HCT116 (cell line): ENCODE data around the gene C14orf132. TPM values are rescaled to one million over a fixed set of nuclear protein-coding genes. Genes with fewer than 3 reads are reported as not detected.

Experiments
- ATAC-seq: fragments of 200-7000 bp; cut with Tn5 transposase; 2 replicates; pipeline ENCODE4 v1.9.1; 2020; ENCODE audit warnings: mild to moderate bottlenecking, moderate library complexity
- BruUV-seq: library from RNA; stranded (reverse); fragments of 400-500 nt; replicated peaks from 2 replicates; lab custom pipeline; 2021; lab: Mats Ljungman, UMichigan
- CTCF ChIA-PET: fragments of 300-600 bp; sonication (Branson Sonifier 250); formaldehyde crosslinking; loops from one replicate; lab custom pipeline; 2021; ENCODE audit warnings: antibody characterized with exemption; lab: Charles Lee
- POLR2A ChIA-PET: fragments of 300-600, 350-600 bp; sonication (Branson Sonifier 250); formaldehyde crosslinking; loops from one replicate; lab custom pipeline; 2021; ENCODE audit warnings: antibody characterized with exemption; lab: Charles Lee
- RAD21 ChIA-PET, 2 experiments: fragments of 300-600 bp; sonication (Branson Sonifier 250); formaldehyde crosslinking; loops; one replicate each; lab custom pipeline; 2023; ENCODE audit warnings: low total read pairs in 2 of 2; ENCODE audit not compliant: uncharacterized antibody in 2 of 2, unreplicated experiment in 2 of 2, low non-redundant PET in 1 of 2; lab: Charles Lee
- DNase-seq: peaks from one replicate; pipeline ENCODE4 v3.0.0-alpha.2; 2010; ENCODE audit warnings: low read depth, low spot score
- H2AFZ ChIP-seq: fragments of 200-600 bp; shearing (Covaris generic), sonication (generic); 2 replicates; pipeline ENCODE4 v1.6.1; 2017; ENCODE audit warnings: low read depth, mixed run types, mixed read lengths, antibody characterized with exemption, low read length; ENCODE audit not compliant: poor library complexity, severe bottlenecking
- H3K27ac ChIP-seq: 2 replicates; pipeline ENCODE4 v1.5.1; 2012; ENCODE audit warnings: low read depth, low read length
- H3K27me3 ChIP-seq: fragments of 200-600 bp; sonication (generic); 2 replicates; pipeline ENCODE4 v1.6.1; 2016; ENCODE audit warnings: mixed run types, low read length, mixed read lengths; ENCODE audit not compliant: insufficient read depth
- H3K36me3 ChIP-seq, 2 experiments: fragments of 200-500 bp in 1 of 2; fragments of 200-600 bp in 1 of 2; sonication (Bioruptor generic) in 1 of 2; sonication (generic) in 1 of 2; 2 replicates each; pipeline versions ENCODE4 v1.5.1 to v1.6.1; 2014 to 2016; ENCODE audit warnings: low read length in 2 of 2, inconsistent platforms in 1 of 2, mixed read lengths in 1 of 2, mixed run types in 1 of 2; ENCODE audit not compliant: insufficient read depth in 2 of 2, control insufficient read depth in 1 of 2
- H3K4me1 ChIP-seq, 2 experiments: fragments of 200-600 bp in 1 of 2; sonication (generic) in 1 of 2; 2 replicates each; pipeline versions ENCODE4 v1.5.1 to v1.6.1; 2012 to 2017; ENCODE audit warnings: low read length in 2 of 2, inconsistent platforms in 1 of 2, mild to moderate bottlenecking in 1 of 2, mixed read lengths in 1 of 2, mixed run types in 1 of 2, moderate library complexity in 1 of 2; ENCODE audit not compliant: insufficient read depth in 2 of 2, control insufficient read depth in 1 of 2
- H3K4me2 ChIP-seq: fragments of 200-600 bp; sonication (generic); 2 replicates; pipeline ENCODE4 v1.6.1; 2017; ENCODE audit warnings: mixed run types, low read length, mixed read lengths
- H3K4me3 ChIP-seq, 2 experiments: fragments of 200-600 bp in 1 of 2; sonication (generic) in 1 of 2; replicated peaks in 1 of 2; 2 replicates each; pipeline ENCODE4 v1.5.1; 2011 to 2016; ENCODE audit warnings: low read length in 2 of 2, control low read depth in 1 of 2, low read depth in 1 of 2, mild to moderate bottlenecking in 1 of 2, mixed read lengths in 1 of 2, mixed run types in 1 of 2
- H3K79me2 ChIP-seq: fragments of 200-600 bp; sonication (generic); 2 replicates; pipeline ENCODE4 v1.6.1; 2017; ENCODE audit warnings: mild to moderate bottlenecking, mixed run types, low read length, moderate library complexity, mixed read lengths; ENCODE audit not compliant: insufficient read depth
- H3K9ac ChIP-seq: fragments of 200-600 bp; sonication (generic); 2 replicates; pipeline ENCODE4 v1.6.1; 2016; ENCODE audit warnings: low read length, mixed read lengths
- H3K9me2 ChIP-seq: fragments of 200-600 bp; sonication (generic), shearing (Covaris generic); 2 replicates; pipeline ENCODE4 v1.6.1; 2017; ENCODE audit warnings: mixed run types, mild to moderate bottlenecking, moderate library complexity; ENCODE audit not compliant: insufficient read depth
- H3K9me3 ChIP-seq, 2 experiments: fragments of 200-500 bp in 1 of 2; fragments of 200-600 bp in 1 of 2; sonication (Bioruptor generic) in 1 of 2; sonication (generic) in 1 of 2; 2 replicates each; pipeline ENCODE4 v1.6.1; 2014 to 2017; ENCODE audit warnings: low read length in 2 of 2, mixed read lengths in 2 of 2, inconsistent platforms in 1 of 2, low read depth in 1 of 2, mild to moderate bottlenecking in 1 of 2, mixed run types in 1 of 2, moderate library complexity in 1 of 2; ENCODE audit not compliant: control insufficient read depth in 1 of 2, insufficient read depth in 1 of 2
- H4K20me1 ChIP-seq: fragments of 200-600 bp; sonication (generic), shearing (Covaris generic); 2 replicates; pipeline ENCODE4 v1.6.1; 2017; ENCODE audit warnings: mixed run types, mild to moderate bottlenecking, moderate library complexity; ENCODE audit not compliant: insufficient read depth
- ATF3 ChIP-seq: IDR thresholded peaks from 2 replicates; pipeline ENCODE4 v1.6.1; 2012
- CBX3 ChIP-seq: IDR thresholded peaks from 2 replicates; pipeline ENCODE4 v1.6.1; 2012; ENCODE audit warnings: low read depth
- CEBPB ChIP-seq: IDR thresholded peaks from 2 replicates; pipeline ENCODE4 v1.6.1; 2012; ENCODE audit warnings: low read depth
- EGR1 ChIP-seq: IDR thresholded peaks from 2 replicates; pipeline ENCODE4 v1.6.1; 2012; ENCODE audit warnings: low read depth
- ELF1 ChIP-seq: IDR thresholded peaks from 2 replicates; pipeline ENCODE4 v1.6.1; 2012; ENCODE audit warnings: low read depth, borderline replicate concordance
- EZH2phosphoT487 ChIP-seq: fragments of 200-600 bp; IDR thresholded peaks from 2 replicates; pipeline ENCODE4 v1.6.1; 2018; ENCODE audit warnings: antibody characterized with exemption, borderline replicate concordance
- FOSL1 ChIP-seq: IDR thresholded peaks from 2 replicates; pipeline ENCODE4 v1.6.1; 2012; ENCODE audit warnings: low read depth
- JUND ChIP-seq: IDR thresholded peaks from 2 replicates; pipeline ENCODE4 v1.6.1; 2012
- MAX ChIP-seq: IDR thresholded peaks from 2 replicates; pipeline ENCODE4 v1.6.1; 2012
- POLR2A ChIP-seq: IDR thresholded peaks from 2 replicates; pipeline ENCODE4 v1.7.0; 2011; ENCODE audit warnings: borderline replicate concordance; ENCODE audit not compliant: insufficient read depth, insufficient read length; ENCODE audit errors: extremely low read depth
- POLR2AphosphoS5 ChIP-seq: IDR thresholded peaks from 2 replicates; pipeline ENCODE4 v1.6.1; 2011; ENCODE audit warnings: mild to moderate bottlenecking, low read depth, low read length, moderate library complexity
- RAD21 ChIP-seq: IDR thresholded peaks from 2 replicates; pipeline ENCODE4 v1.6.1; 2012; ENCODE audit warnings: low read depth, mild to moderate bottlenecking
- SIN3A ChIP-seq: IDR thresholded peaks from 2 replicates; pipeline ENCODE4 v1.6.1; 2012; ENCODE audit warnings: low read depth
- SP1 ChIP-seq: IDR thresholded peaks from 2 replicates; pipeline ENCODE4 v1.6.1; 2012; ENCODE audit warnings: low read depth
- TCF7L2 ChIP-seq: IDR thresholded peaks from 2 replicates; pipeline ENCODE4 v1.7.0; 2011; ENCODE audit warnings: borderline replicate concordance, inconsistent platforms; ENCODE audit not compliant: insufficient read depth, insufficient read length; ENCODE audit errors: extremely low read depth
- YY1 ChIP-seq: IDR thresholded peaks from 2 replicates; pipeline ENCODE4 v1.6.1; 2011; ENCODE audit warnings: low read length, low read depth, moderate library complexity, mild to moderate bottlenecking; ENCODE audit not compliant: insufficient replicate concordance; ENCODE audit errors: extremely low read depth
- ZFX ChIP-seq: fragments of 450-650 bp; IDR thresholded peaks from 2 replicates; pipeline ENCODE4 v1.6.1; 2017
- intact Hi-C: fragments of 100-400 bp; cut with micrococcal nuclease; formaldehyde crosslinking; loops from 2 replicates; pipeline ENCODE4 v1.10.0; 2022
- total RNA-seq: library from RNA; stranded (reverse); gene quantifications from one replicate; pipeline ENCODE4 v1.2.1, GENCODE V29; 2021; ENCODE audit not compliant: unreplicated experiment

The C14orf132 gene
- total RNA-seq, 1 experiment from 2014 or later, result 3.4 TPM

GRCh38 chr14:96125536-96125935 is 86.4 kb downstream of the C14orf132 start:
- DNase-seq (no peak), ATAC-seq (no peak)
- Histone ChIP-seq H4K20me1 (no peaks in the 10 kb centered on the region), H3K9ac (no peak overlapping the region), H3K79me2 (no peaks in the 10 kb centered on the region), H3K9me3 (no peaks in the 10 kb centered on the region), H3K27me3 (peaks cover 7% of the 10 kb centered on the region; the same call in 1 of the 2 replicates), H3K9me2 (no peaks in the 10 kb centered on the region), H3K4me3 (no peak overlapping the region), H3K4me1 (no peaks in the 10 kb centered on the region), H3K4me2 (no peak overlapping the region), H2AFZ (no peak overlapping the region), H3K27ac (no peak overlapping the region), H3K36me3 (no peaks in the 10 kb centered on the region)
- POLR2A ChIA-PET, result no interaction called here
- BruUV-seq, result no TSS peak
- CTCF ChIA-PET, result no interaction called here
- intact Hi-C loops, result no loop called here
- RAD21 ChIA-PET, result no interaction called here
- no peak for TF ChIP-seq EGR1
- TF ChIP-seq CBX3, result no peak
- TF ChIP-seq RAD21, result no peak
- no peak for TF ChIP-seq SP1
- TF ChIP-seq CEBPB, result no peak
- TF ChIP-seq JUND, result no peak
- no peak for TF ChIP-seq TCF7L2
- no peak for TF ChIP-seq ELF1
- TF ChIP-seq YY1, result no peak
- TF ChIP-seq POLR2A, result no peak
- no peak for TF ChIP-seq SIN3A
- TF ChIP-seq POLR2AphosphoS5, result no peak
- no peak for TF ChIP-seq EZH2phosphoT487

DNA sequence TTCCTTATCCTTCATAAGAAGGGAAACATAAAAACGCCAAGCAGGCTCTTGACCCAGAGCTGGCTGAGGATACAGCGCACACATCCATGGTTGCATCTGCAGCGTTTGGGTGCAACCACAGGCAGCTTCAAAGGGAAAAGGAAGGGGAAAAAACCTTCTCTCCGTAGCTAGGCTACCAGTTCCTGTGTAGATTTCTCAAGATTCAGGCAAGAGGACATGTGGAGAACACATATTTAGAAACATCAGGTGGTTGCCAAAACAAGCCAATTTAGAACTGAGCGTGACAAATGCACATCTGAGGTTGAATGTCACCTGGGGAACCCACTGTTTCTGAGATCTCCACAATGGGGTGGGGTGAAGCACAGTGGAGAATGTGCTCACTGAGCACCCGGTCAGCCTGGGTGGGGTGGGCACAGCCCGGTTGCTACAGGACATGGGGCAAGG is 87.2 kb downstream of the C14orf132 start:
- Histone ChIP-seq H3K9me2 (no peaks in the 10 kb centered on the region), H3K79me2 (no peaks in the 10 kb centered on the region), H4K20me1 (no peaks in the 10 kb centered on the region), H3K4me2 (no peak overlapping the region), H3K4me1 (no peaks in the 10 kb centered on the region), H3K27me3 (peaks cover 7% of the 10 kb centered on the region; the same call in 1 of the 2 replicates), H3K27ac (no peak overlapping the region), H3K9ac (no peak overlapping the region), H3K4me3 (no peak overlapping the region), H2AFZ (no peak overlapping the region), H3K36me3 (no peaks in the 10 kb centered on the region), H3K9me3 (no peaks in the 10 kb centered on the region)
- ChIA-PET CTCF (interaction anchor here (0.5 kb wide), 1 partner anchor 26 kb away, joined by 5 read pairs; no protein-coding TSS in a partner anchor), RAD21 (no interaction called here), POLR2A (no interaction called here)
- DNase-seq, result no peak
- intact Hi-C loops, result no loop called here
- no peak for ATAC-seq
- TF ChIP-seq ATF3 (no peak), EGR1 (no peak), ZFX (no peak), MAX (no peak), FOSL1 (no peak), JUND (no peak)
- no TSS peak for BruUV-seq
